ENCODE data around the gene SWSAP1.
A peak's percentile ranks its signal among the peaks of the same experiment; 100 is the strongest.

Gene SWSAP1

GRCh38 chr19:11382898-11383705 lies 8.6 kb downstream of the SWSAP1 start (continued):
- TF ChIP-seq ZNF274 (IDR thresholded peaks at IDR 0.05; ENCODE audit: low read length) (no peak), ZNF274 (tag by site-specific recombination; IDR thresholded peaks at IDR 0.05; ENCODE audit: borderline replicate concordance) (no peak), TSHZ1 (tag by site-specific recombination; IDR thresholded peaks at IDR 0.05; ENCODE audit: borderline replicate concordance) (no peak), ZNF768 (tag by site-specific recombination; IDR thresholded peaks at IDR 0.05) (no peak), ZNF23 (tag by site-specific recombination; IDR thresholded peaks at IDR 0.05; ENCODE audit: borderline replicate concordance) (no peak), PRDM2 (tag by site-specific recombination; IDR thresholded peaks at IDR 0.05; ENCODE audit: borderline replicate concordance) (no peak), ZNF214 (tag by site-specific recombination; IDR thresholded peaks at IDR 0.05; ENCODE audit: borderline replicate concordance) (no peak), SETDB1 (IDR thresholded peaks at IDR 0.05; ENCODE audit: insufficient read length, low read length) (no peak), ZNF138 (tag by site-specific recombination; IDR thresholded peaks at IDR 0.05; ENCODE audit: borderline replicate concordance) (no peak)

GRCh38 chr19:11383706-11384048 lies 9.2 kb downstream of the SWSAP1 start:
- ChIA-PET POLR2A (interaction anchor here (0.5 to 2.8 kb wide), 12 partner anchors 9 to 99 kb away, joined by 3 to 22 read pairs (median 6); partner anchors contain the start of genes ODAD3, PRKCSH, RGL3 and SWSAP1), CTCF (interaction anchor here (0.6 to 5.9 kb wide), 23 partner anchors 9 to 501 kb away, joined by 3 to 66 read pairs (median 5); partner anchors contain the start of genes DOCK6, ELAVL3, ODAD3 and PRKCSH)
- TF ChIP-seq KLF10 (tag by site-specific recombination; IDR thresholded peaks at IDR 0.05) (0 out of 2 replicates have a peak, but pooled peaks have one; percentile 1), ZBTB48 (tag by site-specific recombination; IDR thresholded peaks at IDR 0.05) (peak; percentile 79), ZEB2 (tag by site-specific recombination; IDR thresholded peaks at IDR 0.05) (no peak)

More at GRCh38 chr19:11383706-11384048, 9.2 kb downstream of the SWSAP1 start:
- Histone ChIP-seq H3K4me3 (ENCODE audit: low read depth, low read length) (peak overlapping the region; percentile 41), H3K9me3 (ENCODE audit: control insufficient read depth, insufficient read depth, low read depth, low read length) (no peaks in the 10 kb centered on the region), H3K36me3 (ENCODE audit: control insufficient read depth in 2 of 2, insufficient read depth in 1 of 2, low read length in 2 of 2) (peaks cover 0 to 7% of the 10 kb centered on the region in 2 experiments; a peak in 2 of 3 replicates), H3K27ac (ENCODE audit: extremely low read depth, low read depth, low read length) (peak overlapping the region; percentile 69; the same call in 1 of the 2 replicates), H3K4me1 (ENCODE audit: control insufficient read depth, insufficient read depth, low read length) (no peaks in the 10 kb centered on the region; the same call in 1 of the 2 replicates)
